GM12878 (cell line): Measurements from ENCODE around the gene UBE2E3. TPM values are rescaled to one million over a fixed set of nuclear protein-coding genes. Genes with fewer than 3 reads are reported as not detected.

Experiments used
- ATAC-seq: fragments of 200-7000 bp; cut with Tn5 transposase; 3 replicates; pipeline ENCODE4 v1.9.1; 2020; ENCODE audit warnings: mild to moderate bottlenecking, moderate library complexity
- BruUV-seq: library from RNA; stranded (reverse); fragments of 400-500 nt; replicated peaks from 2 replicates; lab custom pipeline; 2021; lab: Mats Ljungman, UMichigan
- CTCF ChIA-PET: fragments of 300-600 bp; sonication (Branson Sonifier 250); formaldehyde crosslinking; extraction: SDS; loops from one replicate; lab custom pipeline; 2021; ENCODE audit warnings: inconsistent platforms; lab: Yijun Ruan, JAX
- POLR2A ChIA-PET: fragments of 350-600 bp; formaldehyde crosslinking; extraction: SDS; loops from one replicate; lab custom pipeline; 2021; ENCODE audit warnings: inconsistent platforms; lab: Charles Lee
- RAD21 ChIA-PET: fragments of 300-600 bp; sonication (Branson Sonifier 250); formaldehyde crosslinking; loops from one replicate; lab custom pipeline; 2023; ENCODE audit warnings: antibody characterized with exemption; ENCODE audit not compliant: unreplicated experiment; lab: Charles Lee
- SMC1A ChIA-PET: fragments of 300-600 bp; sonication (Branson Sonifier 250); formaldehyde crosslinking; loops from one replicate; lab custom pipeline; 2023; ENCODE audit not compliant: unreplicated experiment, uncharacterized antibody; lab: Charles Lee
- DNase-seq: peaks from one replicate; pipeline ENCODE4 v3.0.0-alpha.2; 2011; ENCODE audit warnings: low read depth, low spot score
- FAIRE-seq: peaks from 3 replicates; lab custom pipeline; 2011; peaks lifted over from hg19 to GRCh38; lab: Jason Lieb, UNC
- H2AFZ ChIP-seq: 2 replicates; pipeline ENCODE4 v1.6.0; 2011; ENCODE audit warnings: low read depth, low read length, control low read depth; ENCODE audit not compliant: control insufficient read depth
- H3K27ac ChIP-seq: 2 replicates; pipeline ENCODE4 v1.5.1; 2011; ENCODE audit warnings: control low read depth; ENCODE audit not compliant: control insufficient read depth, insufficient read depth
- H3K27me3 ChIP-seq, 2 experiments: replicated peaks in 1 of 2; 2 replicates each; pipeline versions ENCODE4 v1.6.0 to v1.6.1; 2011; ENCODE audit warnings: low read length in 1 of 2; ENCODE audit not compliant: control insufficient read depth in 2 of 2, insufficient read depth in 2 of 2
- H3K36me3 ChIP-seq, 2 experiments: 2 replicates each; pipeline ENCODE4 v1.5.1; 2011; ENCODE audit warnings: low read length in 1 of 2; ENCODE audit not compliant: control insufficient read depth in 2 of 2, insufficient read depth in 2 of 2
- H3K4me1 ChIP-seq: 2 replicates; pipeline ENCODE4 v1.6.1; 2011; ENCODE audit warnings: mild to moderate bottlenecking, low read length, moderate library complexity, mixed read lengths; ENCODE audit not compliant: control insufficient read depth, insufficient read depth
- H3K4me2 ChIP-seq: 2 replicates; pipeline ENCODE4 v1.6.0; 2011; ENCODE audit warnings: control low read depth; ENCODE audit not compliant: control insufficient read depth, insufficient read depth
- H3K4me3 ChIP-seq: fragments of 200-600 bp; sonication (generic); 2 replicates; pipeline ENCODE4 v1.5.1; 2016
- H3K79me2 ChIP-seq: 2 replicates; pipeline ENCODE4 v1.6.0; 2011; ENCODE audit warnings: low read length; ENCODE audit not compliant: control insufficient read depth, insufficient read depth
- H3K9ac ChIP-seq: 2 replicates; pipeline ENCODE4 v1.8.0; 2011; ENCODE audit warnings: low read length, control low read depth, mixed read lengths; ENCODE audit not compliant: control insufficient read depth, insufficient read depth
- H3K9me3 ChIP-seq: replicated peaks from 3 replicates; pipeline ENCODE4 v1.5.1; 2011; ENCODE audit warnings: mild to moderate bottlenecking, low read length; ENCODE audit not compliant: control insufficient read depth, insufficient read depth
- H4K20me1 ChIP-seq: 2 replicates; pipeline ENCODE4 v1.6.0; 2011; ENCODE audit not compliant: control insufficient read depth, insufficient read depth
- EZH2 ChIP-seq: IDR thresholded peaks from 2 replicates; pipeline ENCODE4 v1.6.1; 2012; ENCODE audit warnings: low read depth, mild to moderate bottlenecking, control low read depth, inconsistent platforms, low read length, borderline replicate concordance; ENCODE audit not compliant: control insufficient read depth
- STAT3 ChIP-seq: IDR thresholded peaks from 2 replicates; pipeline ENCODE4 v1.6.1; 2011; ENCODE audit warnings: low read depth, low read length, improper control_type of control experiment
- TCF3 ChIP-seq: IDR thresholded peaks from 2 replicates; pipeline ENCODE4 v1.6.1; 2012; ENCODE audit warnings: low read depth, mild to moderate bottlenecking, low read length, borderline replicate concordance; ENCODE audit not compliant: insufficient read depth
- WGBS: methylation state at CpG from one replicate; pipeline ENCODE4 v1.1.6; 2016; ENCODE audit warnings: low lambda C conversion rate; ENCODE audit not compliant: insufficient replicate concordance, insufficient coverage; ENCODE audit errors: missing lambda C conversion rate; 5-methylcytosine and 5-hydroxymethylcytosine counted together
- in situ Hi-C: fragments of 300-500 bp; cut with MboI; formaldehyde crosslinking; loops from 9 replicates; pipeline ENCODE4 v1.14.3; 2018; ENCODE audit warnings: mixed read lengths
- intact Hi-C: fragments of 100-400 bp; cut with micrococcal nuclease; formaldehyde crosslinking; loops from one replicate; pipeline ENCODE4 v1.14.2; 2022; ENCODE audit not compliant: unreplicated experiment
- polyA plus RNA-seq, 11 experiments: library from polyadenylated mRNA; depleted of rRNA in 4 of 11; unstranded in 6 of 11; stranded (reverse) in 5 of 11; fragments of >200 nt; fragmentation: Nextera tagmentation in 4 of 11; fragmentation: Illumina TruSeq in 1 of 11; extraction: Ambion mirVana in 4 of 11; extraction: Trizol in 1 of 11; gene quantifications; 1 replicate in 1 of 11; 2 replicates in 10 of 11; pipeline versions ENCODE4 v1.2.1 to v1.2.3, GENCODE V29; 2011 to 2016; ENCODE audit warnings: inconsistent platforms in 2 of 11, missing spikeins in 2 of 11, low read depth in 1 of 11
- total RNA-seq, 4 experiments: library from RNA; depleted of rRNA in 3 of 4; stranded (reverse); fragments of >200 nt in 3 of 4; fragmentation: Illumina TruSeq in 1 of 4; extraction: Trizol in 1 of 4; gene quantifications; 2 replicates each; pipeline versions ENCODE4 v1.2.1 to v1.2.3, GENCODE V29; 2013 to 2021
- TF ChIP-seq, protein P1 (sequence below): fragments of 450-650 bp; IDR thresholded peaks from 2 replicates; pipeline ENCODE4 v1.6.1; 2016; ENCODE audit warnings: mild to moderate bottlenecking, moderate library complexity, borderline replicate concordance
- TF ChIP-seq, protein P2 (sequence below): IDR thresholded peaks from 2 replicates; pipeline ENCODE4 v1.6.1; 2012; ENCODE audit warnings: low read depth, low read length, improper control_type of control experiment

UBE2E3 gene
- total and polyA plus RNA-seq, 10 of the 15 experiments (the other 5 are each of a cell fraction or from before 2014, with no cell fraction given): 14.9 to 50.0 (median 26.2) TPM

DNA sequence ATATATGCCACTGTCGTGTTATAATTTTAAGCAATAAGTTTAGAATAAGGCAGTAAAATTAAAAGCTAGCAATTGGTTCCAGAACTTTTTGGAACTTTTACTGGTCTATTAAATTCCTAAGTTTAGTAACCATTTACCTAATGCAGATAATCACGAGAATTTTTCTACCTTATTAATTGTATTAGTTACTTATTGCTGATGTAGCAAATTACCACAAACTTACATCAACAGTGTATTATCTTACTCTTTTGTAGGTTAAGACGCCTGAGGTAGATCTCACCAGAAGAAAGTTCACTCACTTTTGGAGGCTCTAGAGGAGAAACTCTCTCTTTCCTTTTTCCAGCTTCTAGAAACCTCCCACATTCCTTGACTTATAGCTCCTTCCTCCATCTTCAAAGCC lies 14.0 kb upstream of the UBE2E3 start (continued):
- TF ChIP-seq, protein P1, sequence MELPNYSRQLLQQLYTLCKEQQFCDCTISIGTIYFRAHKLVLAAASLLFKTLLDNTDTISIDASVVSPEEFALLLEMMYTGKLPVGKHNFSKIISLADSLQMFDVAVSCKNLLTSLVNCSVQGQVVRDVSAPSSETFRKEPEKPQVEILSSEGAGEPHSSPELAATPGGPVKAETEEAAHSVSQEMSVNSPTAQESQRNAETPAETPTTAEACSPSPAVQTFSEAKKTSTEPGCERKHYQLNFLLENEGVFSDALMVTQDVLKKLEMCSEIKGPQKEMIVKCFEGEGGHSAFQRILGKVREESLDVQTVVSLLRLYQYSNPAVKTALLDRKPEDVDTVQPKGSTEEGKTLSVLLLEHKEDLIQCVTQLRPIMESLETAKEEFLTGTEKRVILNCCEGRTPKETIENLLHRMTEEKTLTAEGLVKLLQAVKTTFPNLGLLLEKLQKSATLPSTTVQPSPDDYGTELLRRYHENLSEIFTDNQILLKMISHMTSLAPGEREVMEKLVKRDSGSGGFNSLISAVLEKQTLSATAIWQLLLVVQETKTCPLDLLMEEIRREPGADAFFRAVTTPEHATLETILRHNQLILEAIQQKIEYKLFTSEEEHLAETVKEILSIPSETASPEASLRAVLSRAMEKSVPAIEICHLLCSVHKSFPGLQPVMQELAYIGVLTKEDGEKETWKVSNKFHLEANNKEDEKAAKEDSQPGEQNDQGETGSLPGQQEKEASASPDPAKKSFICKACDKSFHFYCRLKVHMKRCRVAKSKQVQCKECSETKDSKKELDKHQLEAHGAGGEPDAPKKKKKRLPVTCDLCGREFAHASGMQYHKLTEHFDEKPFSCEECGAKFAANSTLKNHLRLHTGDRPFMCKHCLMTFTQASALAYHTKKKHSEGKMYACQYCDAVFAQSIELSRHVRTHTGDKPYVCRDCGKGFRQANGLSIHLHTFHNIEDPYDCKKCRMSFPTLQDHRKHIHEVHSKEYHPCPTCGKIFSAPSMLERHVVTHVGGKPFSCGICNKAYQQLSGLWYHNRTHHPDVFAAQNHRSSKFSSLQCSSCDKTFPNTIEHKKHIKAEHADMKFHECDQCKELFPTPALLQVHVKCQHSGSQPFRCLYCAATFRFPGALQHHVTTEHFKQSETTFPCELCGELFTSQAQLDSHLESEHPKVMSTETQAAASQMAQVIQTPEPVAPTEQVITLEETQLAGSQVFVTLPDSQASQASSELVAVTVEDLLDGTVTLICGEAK: no peak

DNA sequence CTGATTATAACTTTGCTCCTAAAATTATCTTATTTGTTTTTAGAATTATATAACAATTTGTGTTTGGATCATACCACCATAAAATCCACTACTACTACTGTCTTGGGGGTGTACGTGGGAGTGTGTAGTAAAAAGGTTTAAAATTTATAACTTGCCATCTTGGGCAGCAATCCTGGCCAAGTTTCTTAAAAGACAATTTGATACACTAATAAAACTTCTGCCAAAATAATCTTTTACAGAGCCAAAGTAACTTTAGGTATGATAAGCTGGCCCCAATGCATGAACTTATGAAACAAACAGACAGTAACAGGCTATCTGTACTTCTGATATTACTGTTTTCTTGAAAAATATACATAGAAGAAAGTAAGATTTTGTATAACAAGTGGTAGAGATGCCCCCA lies 11.3 kb upstream of the UBE2E3 start:
- in situ Hi-C loops: no loop called here
- H3K4me1 ChIP-seq: no peaks in the 10 kb centered on the region
- no peak overlapping the region for H2AFZ ChIP-seq
- ChIA-PET SMC1A (interaction anchor here (0.8 to 2.3 kb wide), 5 partner anchors 10 to 80 kb away, joined by 3 to 10 read pairs (median 3); no protein-coding TSS in a partner anchor), CTCF (interaction anchor here (0.6 to 2.1 kb wide), 4 partner anchors 10 to 501 kb away, joined by 3 to 11 read pairs (median 4); partner anchors contain the start of gene UBE2E3), POLR2A (interaction anchor here (1.8 kb wide), 1 partner anchor 11 kb away, joined by 5 read pairs; the partner anchor contains the start of gene UBE2E3), RAD21 (interaction anchor here (0.6 to 0.8 kb wide), 2 partner anchors 10 to 484 kb away, joined by 3 read pairs; no protein-coding TSS in a partner anchor)
- no peaks in the 10 kb centered on the region for H3K9me3 ChIP-seq
- no peak overlapping the region for H3K27ac ChIP-seq
- FAIRE-seq (no peak), DNase-seq (no peak), ATAC-seq (no peak)
- H3K4me2 ChIP-seq: no peak overlapping the region
- intact Hi-C loops: no loop called here
- 40% methylated on average over 1 of the region's 1 CpG for whole genome bisulfite sequencing
- no peak overlapping the region for H3K9ac ChIP-seq
- BruUV-seq: no TSS peak
- no peaks in the 10 kb centered on the region; a peak in 1 of 4 replicates for H3K27me3 ChIP-seq
- no peaks in the 10 kb centered on the region for H3K79me2 ChIP-seq
- no peak for TF ChIP-seq TCF3
- no peak for TF ChIP-seq EZH2
- no peak for TF ChIP-seq STAT3
- TF ChIP-seq, protein P2, sequence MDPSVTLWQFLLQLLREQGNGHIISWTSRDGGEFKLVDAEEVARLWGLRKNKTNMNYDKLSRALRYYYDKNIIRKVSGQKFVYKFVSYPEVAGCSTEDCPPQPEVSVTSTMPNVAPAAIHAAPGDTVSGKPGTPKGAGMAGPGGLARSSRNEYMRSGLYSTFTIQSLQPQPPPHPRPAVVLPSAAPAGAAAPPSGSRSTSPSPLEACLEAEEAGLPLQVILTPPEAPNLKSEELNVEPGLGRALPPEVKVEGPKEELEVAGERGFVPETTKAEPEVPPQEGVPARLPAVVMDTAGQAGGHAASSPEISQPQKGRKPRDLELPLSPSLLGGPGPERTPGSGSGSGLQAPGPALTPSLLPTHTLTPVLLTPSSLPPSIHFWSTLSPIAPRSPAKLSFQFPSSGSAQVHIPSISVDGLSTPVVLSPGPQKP: no peak
- H4K20me1 ChIP-seq: no peaks in the 10 kb centered on the region
- no peak overlapping the region for H3K4me3 ChIP-seq
- no peaks in the 10 kb centered on the region for H3K36me3 ChIP-seq
